HepG2 (cell line): ENCODE results near the gene FAM111A. TPM values are rescaled to one million over a fixed set of nuclear protein-coding genes. Genes with fewer than 3 reads are reported as not detected.
A peak's percentile ranks its signal among the peaks of the same experiment; 100 is the strongest.

Experiments used
- ATAC-seq: fragments of 200-7000 bp; cut with Tn5 transposase; 3 replicates; pipeline ENCODE4 v1.9.1; 2020; ENCODE audit warnings: mild to moderate bottlenecking, moderate library complexity
- BruUV-seq: library from RNA; stranded (reverse); fragments of 400-500 nt; replicated peaks from 2 replicates; lab custom pipeline; 2021; lab: Mats Ljungman, UMichigan
- CTCF ChIA-PET: fragments of 300-600 bp; formaldehyde crosslinking; extraction: SDS; loops from one replicate; lab custom pipeline; 2021; ENCODE audit warnings: low total read pairs, inconsistent platforms, low intra/inter-chr PET ratio; lab: Yijun Ruan, JAX
- POLR2A ChIA-PET: fragments of 350-600 bp; sonication (Branson Sonifier 250); formaldehyde crosslinking; loops from one replicate; lab custom pipeline; 2020; ENCODE audit warnings: antibody characterized with exemption, inconsistent platforms; lab: Yijun Ruan, JAX
- DNase-seq: peaks from one replicate; pipeline ENCODE4 v3.0.0-alpha.2; 2015; ENCODE audit warnings: low spot score
- FAIRE-seq: peaks from 3 replicates; lab custom pipeline; 2011; peaks lifted over from hg19 to GRCh38; lab: Jason Lieb, UNC
- H2AFZ ChIP-seq: one replicate; pipeline ENCODE4 v1.6.1; 2011; ENCODE audit warnings: low read length, inconsistent platforms
- H3K27ac ChIP-seq: fragments of 300-600 bp; 3 replicates; pipeline ENCODE4 v1.8.0; 2011; ENCODE audit warnings: mixed run types, mild to moderate bottlenecking, mixed read lengths, low read length, inconsistent platforms; ENCODE audit not compliant: insufficient read depth; ENCODE audit errors: extremely low read length
- H3K27me3 ChIP-seq, 2 experiments: fragments of 200-600 bp in 1 of 2; 2 replicates in 1 of 2; 3 replicates in 1 of 2; pipeline versions ENCODE4 v1.6.0 to v1.8.0; 2011; ENCODE audit warnings: low read length in 2 of 2, mild to moderate bottlenecking in 2 of 2, moderate library complexity in 2 of 2, inconsistent platforms in 1 of 2; ENCODE audit not compliant: insufficient read depth in 2 of 2, control insufficient read depth in 1 of 2
- H3K36me3 ChIP-seq, 2 experiments: fragments of 200-600 bp in 1 of 2; replicated peaks in 1 of 2; 2 replicates in 1 of 2; 3 replicates in 1 of 2; pipeline versions ENCODE4 v1.5.1 to v1.8.0; 2011; ENCODE audit warnings: low read length in 2 of 2, inconsistent platforms in 1 of 2; ENCODE audit not compliant: insufficient read depth in 2 of 2, control insufficient read depth in 1 of 2
- H3K4me1 ChIP-seq: 2 replicates; pipeline ENCODE4 v1.5.1; 2012; ENCODE audit warnings: low read length, inconsistent platforms; ENCODE audit not compliant: insufficient read depth
- H3K4me2 ChIP-seq: 2 replicates; pipeline ENCODE4 v1.6.0; 2011; ENCODE audit warnings: low read depth, low read length, inconsistent platforms
- H3K4me3 ChIP-seq, 3 experiments: fragments of 200-600 bp in 1 of 3; sonication (generic), shearing (Covaris generic) in 1 of 3; replicated peaks in 1 of 3; 2 replicates each; pipeline ENCODE4 v1.5.1; 2011 to 2016; ENCODE audit warnings: low read length in 3 of 3, inconsistent platforms in 2 of 3, low read depth in 2 of 3, mild to moderate bottlenecking in 2 of 3, control low read depth in 1 of 3, mixed read lengths in 1 of 3; ENCODE audit not compliant: insufficient read depth in 1 of 3
- H3K79me2 ChIP-seq: one replicate; pipeline ENCODE4 v1.6.1; 2011; ENCODE audit warnings: low read length, inconsistent platforms; ENCODE audit not compliant: insufficient read depth
- H3K9ac ChIP-seq: 2 replicates; pipeline ENCODE4 v1.6.0; 2011; ENCODE audit warnings: mild to moderate bottlenecking, low read depth, low read length, inconsistent platforms; ENCODE audit not compliant: insufficient read depth
- H3K9me3 ChIP-seq: 2 replicates; pipeline ENCODE4 v1.5.1; 2012; ENCODE audit warnings: mild to moderate bottlenecking, low read length
- H4K20me1 ChIP-seq: 2 replicates; pipeline ENCODE4 v1.6.0; 2011; ENCODE audit warnings: inconsistent platforms, mild to moderate bottlenecking, low read length, moderate library complexity; ENCODE audit not compliant: insufficient read depth
- NFYC ChIP-seq: IDR thresholded peaks from 2 replicates; pipeline ENCODE4 v1.6.1; 2016; ENCODE audit warnings: missing genetic modification reagents, missing compliant biosample characterization
- PBX2 ChIP-seq: IDR thresholded peaks from 2 replicates; pipeline ENCODE4 v1.6.1; 2016; ENCODE audit warnings: control low read depth
- RFX5 ChIP-seq: IDR thresholded peaks from 2 replicates; pipeline ENCODE4 v1.6.1; 2011; ENCODE audit warnings: low read depth, low read length, improper control_type of control experiment
- ZFAT ChIP-seq: sonication (generic); formaldehyde crosslinking; conservative IDR thresholded peaks from 2 replicates; pipeline ENCODE4 v1.8.1; 2023; ENCODE audit warnings: missing genetic modification reagents, inconsistent platforms
- ZNF614 ChIP-seq: IDR thresholded peaks from 2 replicates; pipeline ENCODE4 v1.6.1; 2018; ENCODE audit warnings: missing biosample characterization, missing genetic modification reagents, inconsistent platforms, borderline replicate concordance
- ZNF782 ChIP-seq: sonication (generic); formaldehyde crosslinking; IDR thresholded peaks from 2 replicates; pipeline ENCODE4 v1.4.0; 2020; ENCODE audit warnings: missing genetic modification reagents, mild to moderate bottlenecking, borderline replicate concordance
- WGBS: methylation state at CpG from one replicate; pipeline ENCODE4 v1.1.6; 2017; ENCODE audit warnings: low lambda C conversion rate; 5-methylcytosine and 5-hydroxymethylcytosine counted together
- in situ Hi-C: cut with HindIII; loops from 2 replicates; pipeline ENCODE4 v1.10.0; 2017; ENCODE audit warnings: low pct_unique_long_range_greater_than_20kb; ENCODE audit not compliant: extremely low pct_ligation_motif_present
- intact Hi-C: fragments of 100-400 bp; cut with micrococcal nuclease; formaldehyde crosslinking; loops from one replicate; pipeline ENCODE4 v1.10.0; 2022; ENCODE audit not compliant: unreplicated experiment
- polyA plus RNA-seq, 8 experiments: library from polyadenylated mRNA; depleted of rRNA in 3 of 8; stranded (reverse) in 7 of 8; unstranded in 1 of 8; fragments of >200 nt; fragmentation: Illumina TruSeq in 4 of 8; extraction: Trizol in 4 of 8; gene quantifications; 2 replicates each; pipeline versions ENCODE4 v1.2.1 to v1.2.3, GENCODE V29; 2011 to 2016; ENCODE audit warnings: low read depth in 4 of 8, missing spikeins in 1 of 8, mixed read lengths in 1 of 8; ENCODE audit not compliant: insufficient read depth in 1 of 8
- total RNA-seq, 5 experiments: library from RNA; depleted of rRNA; stranded (reverse); fragments of >200 nt; fragmentation: Illumina TruSeq; extraction: Trizol; gene quantifications; 2 replicates each; pipeline ENCODE4 v1.2.3, GENCODE V29; 2016; ENCODE audit warnings: low read depth in 1 of 5

Gene FAM111A
- total and polyA plus RNA-seq, 2 of the 13 experiments (the other 11 are each of a cell fraction or from before 2014, with no cell fraction given): 3.2 to 13.5 TPM

GRCh38 chr11:59158206-59159068, 15.8 kb downstream of the FAM111A start (continued):
- TF ChIP-seq ZNF614 (CRISPR knock-in tag) (0 out of 2 replicates have a peak, but pooled peaks have one; percentile 47), PBX2 (CRISPR knock-in tag) (peak; percentile 60; the same call in 1 of the 2 replicates), NFYC (CRISPR knock-in tag) (no peak), RFX5 (no peak)

- WGBS: 2% methylated on average over 3 of the region's 3 CpGs
- Histone ChIP-seq H3K4me1 (no peaks in the 10 kb centered on the region), H3K79me2 (no peaks in the 10 kb centered on the region), H3K4me3 (no peak overlapping the region), H3K4me2 (no peak overlapping the region), H3K9me3 (no peaks in the 10 kb centered on the region), H3K27me3 (no peaks in the 10 kb centered on the region; a peak in 1 of 5 replicates), H3K9ac (no peak overlapping the region), H3K36me3 (no peaks in the 10 kb centered on the region), H2AFZ (no peak overlapping the region)
- in situ Hi-C loops: no loop called here
- no TSS peak for BruUV-seq
- FAIRE-seq: no peak
- POLR2A ChIA-PET: no interaction called here
- TF ChIP-seq ZFAT (CRISPR knock-in tag) (peak; percentile 79; the same call in 1 of the 2 replicates), ZNF782 (no peak)
- TF ChIP-seq, all 625 proteins: peak for 1
- CTCF ChIA-PET: no interaction called here
- Histone ChIP-seq H4K20me1 (no peaks in the 10 kb centered on the region), H3K27ac (no peak overlapping the region)
- ATAC-seq (peak; percentile 34; the same call in 1 of the 3 replicates), DNase-seq (no peak)
- intact Hi-C loops: no loop called here
Observed at GRCh38 chr11:59164028-59164427, 21.4 kb downstream of the FAM111A start.
